Fibroblast of skin of back (primary cell): ENCODE measurements around the gene MAZ.
"Not testable (repeated sequence)": the region's sequence is repeated elsewhere in the genome, so short reads cannot be mapped to it uniquely, and the experiment has no call there.

Experiments used
- DNase-seq: peaks from one replicate; pipeline ENCODE4 v3.0.0-alpha.2; 2013

The MAZ gene

DNA sequence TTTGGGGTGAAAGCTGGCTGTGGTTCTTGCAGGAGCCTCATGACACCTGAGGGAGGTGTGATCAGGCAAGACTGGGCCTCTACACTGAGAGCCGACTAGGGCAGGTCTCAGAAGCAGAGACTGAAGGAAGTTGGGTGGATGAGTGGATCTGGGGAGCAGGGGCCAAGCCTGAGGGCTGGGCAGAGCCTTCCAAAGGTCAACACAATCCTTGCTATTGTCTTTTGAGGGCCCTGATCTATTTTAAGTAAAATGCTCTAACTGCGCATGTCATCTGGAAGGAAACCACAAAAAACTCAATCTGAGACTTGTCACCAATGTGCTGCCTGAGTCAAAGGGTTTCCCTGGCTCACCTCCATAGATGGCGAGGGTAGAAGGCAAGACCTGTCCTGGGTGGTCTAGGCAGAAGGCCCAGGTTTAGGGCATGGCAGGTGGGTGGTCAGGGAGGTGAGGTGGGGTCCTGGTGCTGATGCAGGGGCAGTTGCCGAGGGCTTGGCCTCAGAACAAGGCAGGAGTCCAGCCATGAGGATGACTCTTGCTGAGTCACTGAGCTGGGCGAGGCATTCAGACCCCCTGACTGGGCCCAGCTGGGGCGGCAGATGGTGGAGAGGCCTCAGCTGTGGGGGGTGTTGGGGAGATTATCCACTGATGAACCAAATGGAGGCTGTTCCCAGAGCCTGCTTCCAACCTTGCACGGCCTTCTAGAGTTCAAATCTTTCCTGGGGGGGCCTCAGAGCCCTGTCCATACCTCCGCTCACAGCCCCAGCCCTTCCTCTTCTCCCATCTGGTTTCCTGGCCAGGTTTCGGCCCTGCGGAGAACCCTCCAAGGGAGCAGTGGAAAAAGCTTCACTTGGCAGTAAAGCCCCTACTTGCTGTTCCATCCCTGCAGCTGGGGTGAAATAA, 19.1 kb downstream of the MAZ start:
- peak; percentile 87 for DNase-seq

DNA sequence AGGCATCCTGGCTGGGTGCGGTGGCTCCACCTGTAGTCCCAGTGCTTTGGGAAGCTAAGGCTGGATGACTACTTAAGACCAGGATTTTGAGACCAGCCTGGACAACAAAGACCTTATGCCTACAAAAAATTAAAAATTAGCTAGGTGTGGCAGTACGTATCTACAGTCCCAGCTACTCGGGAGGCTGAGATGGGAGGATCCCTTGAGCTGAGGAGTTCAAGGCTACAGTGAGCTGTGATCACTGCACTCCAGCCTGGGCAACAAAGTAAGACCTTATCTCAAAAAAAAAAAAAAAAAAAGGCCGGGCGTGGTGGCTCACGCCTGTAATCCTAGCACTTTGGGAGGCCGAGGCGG, 20.0 kb downstream of the MAZ start:
- no peak for DNase-seq

GRCh38 chr16:29830774-29831173, 24.4 kb downstream of the MAZ start:
- DNase-seq = no peak

- no peak for DNase-seq
Observed at GRCh38 chr16:29831490-29831889, 25.2 kb downstream of the MAZ start.

GRCh38 chr16:29833219-29833618, 26.9 kb downstream of the MAZ start:
- DNase-seq = not testable (repeated sequence)

GRCh38 chr16:29834079-29834478, 27.8 kb downstream of the MAZ start:
- DNase-seq = no peak

- no peak for DNase-seq
Observed at GRCh38 chr16:29835926-29836325, 29.6 kb downstream of the MAZ start.

DNA sequence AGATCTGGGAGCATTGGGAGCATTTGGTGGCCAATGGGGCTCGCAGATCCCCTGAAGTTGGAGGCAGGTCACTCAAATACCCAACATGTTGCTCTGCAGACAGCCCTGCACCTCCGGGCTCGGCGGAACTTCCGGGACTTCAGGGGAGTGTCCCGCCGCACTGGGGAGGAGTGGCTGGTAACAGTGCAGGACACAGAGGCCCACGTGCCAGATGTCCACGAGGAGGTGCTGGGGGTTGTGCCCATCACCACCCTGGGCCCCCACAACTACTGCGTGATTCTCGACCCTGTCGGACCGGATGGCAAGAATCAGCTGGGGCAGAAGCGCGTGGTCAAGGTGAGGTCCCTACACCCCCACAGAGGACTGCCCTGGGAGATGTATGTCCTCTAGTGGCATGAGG, 30.3 kb downstream of the MAZ start:
- DNase-seq = no peak

GRCh38 chr16:29837841-29838240, 31.5 kb downstream of the MAZ start:
- DNase-seq = no peak

DNA sequence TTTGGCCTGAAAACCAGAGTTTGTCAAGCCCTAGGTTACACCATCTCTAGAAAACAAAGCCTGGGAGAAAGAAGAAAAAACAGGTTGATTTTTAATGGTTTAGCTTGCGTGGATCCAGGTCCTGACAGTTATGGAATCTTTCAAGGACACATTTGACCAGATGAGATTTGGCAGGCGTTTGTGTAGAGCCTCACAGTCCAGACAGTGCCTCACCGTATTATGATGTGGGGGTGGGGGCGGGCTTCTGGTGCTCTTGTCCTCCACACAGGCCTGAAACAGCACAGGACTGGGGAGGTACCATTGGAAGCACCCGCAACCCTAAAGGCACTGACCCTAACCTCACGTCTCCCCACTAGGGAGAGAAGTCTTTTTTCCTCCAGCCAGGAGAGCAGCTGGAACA, 33.5 kb downstream of the MAZ start:
- no peak for DNase-seq

- DNase-seq = no peak
Observed at GRCh38 chr16:29840240-29840639, 33.9 kb downstream of the MAZ start.

- DNase-seq = no peak
Observed at GRCh38 chr16:29841631-29842030, 35.3 kb downstream of the MAZ start.

DNA sequence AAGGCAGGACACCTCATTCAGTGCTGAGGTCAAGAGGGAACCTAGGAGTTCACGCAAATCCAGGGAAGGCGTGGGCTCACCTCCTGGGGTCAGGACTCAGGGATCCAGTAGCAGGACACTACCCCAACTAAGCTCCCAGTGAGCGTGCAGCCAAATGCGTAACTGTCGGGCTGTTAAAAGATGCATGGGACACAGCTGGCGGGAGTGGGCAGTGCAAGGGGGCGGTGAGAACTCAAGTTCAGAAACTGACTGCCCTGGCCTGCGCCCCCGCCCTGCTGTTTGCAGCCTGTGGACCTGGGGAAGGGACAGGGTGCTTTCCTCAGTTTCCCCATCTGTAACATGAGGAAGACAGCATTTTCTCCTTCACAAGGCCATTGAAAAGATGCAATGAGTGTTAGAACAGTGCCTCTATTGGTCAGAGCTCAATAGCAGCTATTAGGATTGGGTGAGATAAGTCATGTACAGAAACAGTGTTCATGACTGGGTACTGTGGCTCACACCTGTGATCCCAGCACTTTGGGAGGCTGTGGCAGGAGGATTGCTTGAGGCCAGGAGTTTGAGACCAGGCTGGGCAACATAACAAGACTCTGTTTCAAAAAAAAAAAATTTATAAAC, 36.5 kb downstream of the MAZ start:
- DNase-seq = no peak

GRCh38 chr16:29843931-29844330, 37.6 kb downstream of the MAZ start:
- DNase-seq = no peak

GRCh38 chr16:29844575-29845331, 38.4 kb downstream of the MAZ start:
- DNase-seq = no peak

- no peak for DNase-seq
Observed at GRCh38 chr16:29845656-29846055, 39.3 kb downstream of the MAZ start.

DNA sequence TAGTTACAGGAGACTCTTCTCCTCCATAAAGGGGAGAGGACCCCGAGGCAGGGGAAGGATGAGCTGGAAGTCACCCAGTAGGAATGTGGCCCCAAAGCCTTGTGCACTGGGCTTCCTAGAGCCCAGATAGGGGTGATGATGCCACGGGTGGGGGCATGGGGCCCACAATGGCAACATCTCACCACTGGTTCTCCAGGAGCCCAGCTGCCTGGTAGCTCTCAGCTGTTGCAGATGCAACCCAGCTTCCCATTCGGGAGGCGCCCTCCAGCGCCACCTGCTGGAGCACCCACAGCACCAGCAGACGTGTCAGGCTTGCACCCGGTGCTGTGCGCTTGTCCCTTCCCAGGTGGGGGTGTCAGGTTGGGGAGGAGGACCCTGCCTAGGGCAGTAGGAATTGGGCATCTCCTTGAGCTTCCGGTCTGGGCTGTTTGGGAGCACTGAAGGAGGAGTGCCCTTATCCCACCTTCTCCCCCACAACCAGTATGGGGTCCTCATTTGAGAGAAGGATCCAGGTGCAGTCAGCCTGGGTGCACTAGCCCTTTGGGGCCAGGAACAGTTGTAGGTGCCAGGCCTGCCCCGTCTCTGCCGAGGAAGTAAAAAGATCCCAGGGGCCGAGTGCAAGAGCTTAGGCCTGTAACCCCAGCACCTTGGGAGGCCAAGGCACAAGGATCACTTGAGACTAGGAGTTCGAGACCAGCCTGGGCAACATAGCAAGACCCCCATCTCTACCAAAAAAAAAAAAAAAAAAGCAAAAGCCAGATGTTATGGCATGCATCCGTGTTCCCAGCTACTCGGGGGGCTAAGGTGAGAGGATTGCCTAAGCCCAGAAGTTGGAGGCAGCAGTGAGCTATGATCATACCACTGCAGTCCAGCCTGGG, 42.3 kb downstream of the MAZ start:
- peak; percentile 59 for DNase-seq

GRCh38 chr16:29849505-29849904, 43.2 kb downstream of the MAZ start:
- no peak for DNase-seq

DNA sequence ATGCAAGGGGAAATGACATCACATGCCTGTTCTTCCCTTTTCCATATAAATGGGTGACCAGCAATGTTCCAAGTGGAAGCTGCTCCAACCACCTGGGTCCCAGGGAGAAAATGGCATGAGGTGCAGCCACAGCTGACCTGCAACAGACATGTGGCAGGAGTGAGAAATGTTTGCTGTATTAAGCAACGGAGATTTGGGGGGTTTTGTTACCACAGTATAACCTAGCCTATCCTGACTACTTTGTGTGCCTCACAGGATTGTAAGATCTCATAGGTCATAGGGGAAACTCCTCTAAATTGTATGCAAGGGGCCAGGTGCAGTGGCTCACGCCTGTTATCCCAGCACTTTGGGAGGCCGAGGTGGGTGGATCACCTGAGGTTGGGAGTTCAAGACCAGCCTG, 44.7 kb downstream of the MAZ start:
- DNase-seq = no peak

- peak; percentile 50 for DNase-seq
Observed at GRCh38 chr16:29852654-29853053, 46.3 kb downstream of the MAZ start.

DNA sequence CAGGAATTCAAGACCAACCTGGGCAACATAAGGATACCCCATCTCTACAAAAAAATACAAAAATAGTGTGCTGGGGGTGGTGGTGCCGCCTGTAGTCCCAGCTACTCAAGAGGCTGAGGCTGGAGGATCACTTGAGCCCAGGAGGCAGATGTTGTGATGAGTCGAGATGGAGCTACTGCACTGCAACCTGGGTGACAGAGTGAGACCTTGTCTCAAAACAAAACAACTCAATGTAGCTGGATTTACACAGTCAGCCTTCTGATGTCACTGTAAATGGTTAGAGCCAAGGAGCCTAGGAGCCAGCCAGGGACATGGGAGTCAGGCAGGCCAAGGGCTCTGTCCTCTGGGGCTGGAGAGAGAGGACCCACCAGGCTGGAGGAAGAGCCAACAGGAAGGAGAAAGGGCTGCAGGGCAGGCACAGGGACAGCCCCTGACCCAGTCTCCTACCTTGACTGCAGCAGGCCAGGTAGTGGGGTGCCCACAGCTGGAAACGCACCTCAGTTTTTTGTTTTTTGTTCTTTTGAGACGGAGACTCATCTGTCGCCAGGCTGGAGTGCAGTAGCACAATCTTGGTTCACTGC, 48.3 kb downstream of the MAZ start:
- DNase-seq = no peak

GRCh38 chr16:29857133-29857760, 50.9 kb downstream of the MAZ start:
- DNase-seq = peak; percentile 19
